HCT116 (cell line): Measurements from ENCODE around the gene HERPUD1. TPM values are rescaled to one million over a fixed set of nuclear protein-coding genes. Genes with fewer than 3 reads are reported as not detected.

Source experiments
- ATAC-seq: fragments of 200-7000 bp; cut with Tn5 transposase; 2 replicates; pipeline ENCODE4 v1.9.1; 2020; ENCODE audit warnings: mild to moderate bottlenecking, moderate library complexity
- BruUV-seq: library from RNA; stranded (reverse); fragments of 400-500 nt; replicated peaks from 2 replicates; lab custom pipeline; 2021; lab: Mats Ljungman, UMichigan
- CTCF ChIA-PET: fragments of 300-600 bp; sonication (Branson Sonifier 250); formaldehyde crosslinking; loops from one replicate; lab custom pipeline; 2021; ENCODE audit warnings: antibody characterized with exemption; lab: Charles Lee
- POLR2A ChIA-PET: fragments of 300-600, 350-600 bp; sonication (Branson Sonifier 250); formaldehyde crosslinking; loops from one replicate; lab custom pipeline; 2021; ENCODE audit warnings: antibody characterized with exemption; lab: Charles Lee
- RAD21 ChIA-PET, 2 experiments: fragments of 300-600 bp; sonication (Branson Sonifier 250); formaldehyde crosslinking; loops; one replicate each; lab custom pipeline; 2023; ENCODE audit warnings: low total read pairs in 2 of 2; ENCODE audit not compliant: uncharacterized antibody in 2 of 2, unreplicated experiment in 2 of 2, low non-redundant PET in 1 of 2; lab: Charles Lee
- DNase-seq: peaks from one replicate; pipeline ENCODE4 v3.0.0-alpha.2; 2010; ENCODE audit warnings: low read depth, low spot score
- H2AFZ ChIP-seq: fragments of 200-600 bp; shearing (Covaris generic), sonication (generic); 2 replicates; pipeline ENCODE4 v1.6.1; 2017; ENCODE audit warnings: low read depth, mixed run types, mixed read lengths, antibody characterized with exemption, low read length; ENCODE audit not compliant: poor library complexity, severe bottlenecking
- H3K27ac ChIP-seq: 2 replicates; pipeline ENCODE4 v1.5.1; 2012; ENCODE audit warnings: low read depth, low read length
- H3K27me3 ChIP-seq: fragments of 200-600 bp; sonication (generic); 2 replicates; pipeline ENCODE4 v1.6.1; 2016; ENCODE audit warnings: mixed run types, low read length, mixed read lengths; ENCODE audit not compliant: insufficient read depth
- H3K36me3 ChIP-seq, 2 experiments: fragments of 200-500 bp in 1 of 2; fragments of 200-600 bp in 1 of 2; sonication (Bioruptor generic) in 1 of 2; sonication (generic) in 1 of 2; 2 replicates each; pipeline versions ENCODE4 v1.5.1 to v1.6.1; 2014 to 2016; ENCODE audit warnings: low read length in 2 of 2, inconsistent platforms in 1 of 2, mixed read lengths in 1 of 2, mixed run types in 1 of 2; ENCODE audit not compliant: insufficient read depth in 2 of 2, control insufficient read depth in 1 of 2
- H3K4me1 ChIP-seq, 2 experiments: fragments of 200-600 bp in 1 of 2; sonication (generic) in 1 of 2; 2 replicates each; pipeline versions ENCODE4 v1.5.1 to v1.6.1; 2012 to 2017; ENCODE audit warnings: low read length in 2 of 2, inconsistent platforms in 1 of 2, mild to moderate bottlenecking in 1 of 2, mixed read lengths in 1 of 2, mixed run types in 1 of 2, moderate library complexity in 1 of 2; ENCODE audit not compliant: insufficient read depth in 2 of 2, control insufficient read depth in 1 of 2
- H3K4me2 ChIP-seq: fragments of 200-600 bp; sonication (generic); 2 replicates; pipeline ENCODE4 v1.6.1; 2017; ENCODE audit warnings: mixed run types, low read length, mixed read lengths
- H3K4me3 ChIP-seq, 2 experiments: fragments of 200-600 bp in 1 of 2; sonication (generic) in 1 of 2; replicated peaks in 1 of 2; 2 replicates each; pipeline ENCODE4 v1.5.1; 2011 to 2016; ENCODE audit warnings: low read length in 2 of 2, control low read depth in 1 of 2, low read depth in 1 of 2, mild to moderate bottlenecking in 1 of 2, mixed read lengths in 1 of 2, mixed run types in 1 of 2
- H3K79me2 ChIP-seq: fragments of 200-600 bp; sonication (generic); 2 replicates; pipeline ENCODE4 v1.6.1; 2017; ENCODE audit warnings: mild to moderate bottlenecking, mixed run types, low read length, moderate library complexity, mixed read lengths; ENCODE audit not compliant: insufficient read depth
- H3K9ac ChIP-seq: fragments of 200-600 bp; sonication (generic); 2 replicates; pipeline ENCODE4 v1.6.1; 2016; ENCODE audit warnings: low read length, mixed read lengths
- H3K9me2 ChIP-seq: fragments of 200-600 bp; sonication (generic), shearing (Covaris generic); 2 replicates; pipeline ENCODE4 v1.6.1; 2017; ENCODE audit warnings: mixed run types, mild to moderate bottlenecking, moderate library complexity; ENCODE audit not compliant: insufficient read depth
- H3K9me3 ChIP-seq, 2 experiments: fragments of 200-500 bp in 1 of 2; fragments of 200-600 bp in 1 of 2; sonication (Bioruptor generic) in 1 of 2; sonication (generic) in 1 of 2; 2 replicates each; pipeline ENCODE4 v1.6.1; 2014 to 2017; ENCODE audit warnings: low read length in 2 of 2, mixed read lengths in 2 of 2, inconsistent platforms in 1 of 2, low read depth in 1 of 2, mild to moderate bottlenecking in 1 of 2, mixed run types in 1 of 2, moderate library complexity in 1 of 2; ENCODE audit not compliant: control insufficient read depth in 1 of 2, insufficient read depth in 1 of 2
- H4K20me1 ChIP-seq: fragments of 200-600 bp; sonication (generic), shearing (Covaris generic); 2 replicates; pipeline ENCODE4 v1.6.1; 2017; ENCODE audit warnings: mixed run types, mild to moderate bottlenecking, moderate library complexity; ENCODE audit not compliant: insufficient read depth
- ATF3 ChIP-seq: IDR thresholded peaks from 2 replicates; pipeline ENCODE4 v1.6.1; 2012
- CBX3 ChIP-seq: IDR thresholded peaks from 2 replicates; pipeline ENCODE4 v1.6.1; 2012; ENCODE audit warnings: low read depth
- CEBPB ChIP-seq: IDR thresholded peaks from 2 replicates; pipeline ENCODE4 v1.6.1; 2012; ENCODE audit warnings: low read depth
- EGR1 ChIP-seq: IDR thresholded peaks from 2 replicates; pipeline ENCODE4 v1.6.1; 2012; ENCODE audit warnings: low read depth
- EZH2 ChIP-seq: fragments of 200-600 bp; sonication (generic); IDR thresholded peaks from 2 replicates; pipeline ENCODE4 v1.6.1; 2017; ENCODE audit warnings: antibody characterized with exemption, mixed run types
- FOSL1 ChIP-seq: IDR thresholded peaks from 2 replicates; pipeline ENCODE4 v1.6.1; 2012; ENCODE audit warnings: low read depth
- JUND ChIP-seq: IDR thresholded peaks from 2 replicates; pipeline ENCODE4 v1.6.1; 2012
- POLR2AphosphoS5 ChIP-seq: IDR thresholded peaks from 2 replicates; pipeline ENCODE4 v1.6.1; 2011; ENCODE audit warnings: mild to moderate bottlenecking, low read depth, low read length, moderate library complexity
- RAD21 ChIP-seq: IDR thresholded peaks from 2 replicates; pipeline ENCODE4 v1.6.1; 2012; ENCODE audit warnings: low read depth, mild to moderate bottlenecking
- SIN3A ChIP-seq: IDR thresholded peaks from 2 replicates; pipeline ENCODE4 v1.6.1; 2012; ENCODE audit warnings: low read depth
- SP1 ChIP-seq: IDR thresholded peaks from 2 replicates; pipeline ENCODE4 v1.6.1; 2012; ENCODE audit warnings: low read depth
- SRF ChIP-seq: IDR thresholded peaks from 2 replicates; pipeline ENCODE4 v1.6.1; 2012; ENCODE audit warnings: low read depth
- TCF7L2 ChIP-seq: IDR thresholded peaks from 2 replicates; pipeline ENCODE4 v1.7.0; 2011; ENCODE audit warnings: borderline replicate concordance, inconsistent platforms; ENCODE audit not compliant: insufficient read depth, insufficient read length; ENCODE audit errors: extremely low read depth
- YY1 ChIP-seq: IDR thresholded peaks from 2 replicates; pipeline ENCODE4 v1.6.1; 2011; ENCODE audit warnings: low read length, low read depth, moderate library complexity, mild to moderate bottlenecking; ENCODE audit not compliant: insufficient replicate concordance; ENCODE audit errors: extremely low read depth
- ZBTB33 ChIP-seq: IDR thresholded peaks from 2 replicates; pipeline ENCODE4 v1.6.1; 2011; ENCODE audit warnings: mild to moderate bottlenecking, low read length, moderate library complexity; ENCODE audit not compliant: insufficient replicate concordance; ENCODE audit errors: extremely low read depth
- ZNF274 ChIP-seq: fragments of 200-500 bp; sonication (Bioruptor generic); IDR thresholded peaks from 2 replicates; pipeline ENCODE4 v1.6.1; 2014; ENCODE audit warnings: mild to moderate bottlenecking, low read depth, low read length, inconsistent platforms
- intact Hi-C: fragments of 100-400 bp; cut with micrococcal nuclease; formaldehyde crosslinking; loops from 2 replicates; pipeline ENCODE4 v1.10.0; 2022
- total RNA-seq: library from RNA; stranded (reverse); gene quantifications from one replicate; pipeline ENCODE4 v1.2.1, GENCODE V29; 2021; ENCODE audit not compliant: unreplicated experiment

Gene HERPUD1
- total RNA-seq, 1 experiment from 2014 or later, result 113 TPM

DNA sequence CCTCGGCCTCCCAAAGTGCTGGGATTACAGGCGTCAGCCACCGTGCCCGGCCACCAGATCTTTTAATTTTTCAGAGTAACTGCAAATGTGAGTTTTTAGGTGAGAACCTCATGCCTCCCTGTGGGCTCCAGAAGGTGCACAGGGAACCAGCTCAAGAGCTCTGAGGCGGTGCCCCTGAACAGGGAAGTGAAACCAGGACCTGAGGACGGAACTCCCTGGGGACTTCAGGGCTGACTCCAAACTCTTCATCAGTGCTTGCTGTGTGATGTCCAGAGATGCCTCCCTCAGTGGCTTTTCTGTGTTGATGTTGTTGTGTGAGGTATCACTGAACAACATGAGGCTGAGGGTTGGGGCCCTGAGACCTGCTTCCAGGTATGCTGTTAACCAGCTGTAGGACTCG, 43.1 kb upstream of the HERPUD1 start:
- ChIA-PET CTCF (no interaction called here), POLR2A (interaction anchor here (1.1 kb wide), 1 partner anchor 43 kb away, joined by 4 read pairs; the partner anchor contains the start of gene HERPUD1), RAD21 (no interaction called here)
- no peaks in the 10 kb centered on the region for H3K36me3 ChIP-seq
- no peaks in the 10 kb centered on the region for H3K4me1 ChIP-seq
- H3K4me3 ChIP-seq, result no peak overlapping the region
- no peak overlapping the region for H3K27ac ChIP-seq
- TF ChIP-seq ATF3 (no peak), SP1 (no peak), FOSL1 (no peak), POLR2AphosphoS5 (no peak), TCF7L2 (no peak), CBX3 (no peak), SRF (no peak), ZBTB33 (no peak), EGR1 (no peak), YY1 (no peak), CEBPB (no peak), EZH2 (no peak), SIN3A (no peak), ZNF274 (no peak), RAD21 (no peak), JUND (no peak)
- no peak overlapping the region for H2AFZ ChIP-seq
- no peak for DNase-seq
- 0 out of 2 replicates have a peak, but pooled peaks have one; percentile 23 for ATAC-seq
- no peak overlapping the region for H3K4me2 ChIP-seq
- no peaks in the 10 kb centered on the region for H3K27me3 ChIP-seq
- no peaks in the 10 kb centered on the region for H3K79me2 ChIP-seq
- no peak overlapping the region for H3K9ac ChIP-seq
- no peaks in the 10 kb centered on the region for H3K9me3 ChIP-seq
- H4K20me1 ChIP-seq, result no peaks in the 10 kb centered on the region
- no peaks in the 10 kb centered on the region for H3K9me2 ChIP-seq
- BruUV-seq, result no TSS peak
- intact Hi-C loops, result no loop called here
